DLD1 (cell line): ENCODE measurements around the gene STK4.

Source experiments
- in situ Hi-C: cut with HindIII; loops from 2 replicates; pipeline ENCODE4 v1.10.0; 2017; ENCODE audit warnings: low sequenced_read_pairs

Gene STK4

GRCh38 chr20:45104786-45105185, 138.5 kb downstream of the STK4 start:
- in situ Hi-C loops, result no loop called here

- in situ Hi-C loops, result no loop called here
Measured at GRCh38 chr20:45105317-45105716, 139.0 kb downstream of the STK4 start.

GRCh38 chr20:45109634-45110033, 143.3 kb downstream of the STK4 start:
- in situ Hi-C loops, result no loop called here

DNA sequence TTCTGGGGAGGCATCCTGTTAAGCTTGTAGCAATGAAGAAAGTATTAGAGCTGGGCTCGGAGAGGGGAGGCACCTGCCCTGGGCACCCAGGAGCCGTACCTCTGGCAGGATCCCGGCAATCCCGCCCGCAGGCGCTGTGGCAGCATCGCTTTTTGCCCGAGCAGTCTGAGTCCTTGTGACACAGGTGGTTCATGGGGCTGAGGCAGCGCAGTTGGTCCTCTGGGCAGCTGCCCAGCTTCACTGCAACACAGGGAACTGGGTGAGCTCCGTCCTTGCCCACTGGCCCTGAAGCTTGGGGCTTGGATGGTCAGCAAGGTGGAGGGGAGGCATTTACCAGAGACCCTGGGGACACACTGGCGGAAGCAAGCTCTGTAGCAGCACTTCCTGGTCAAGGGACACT, 144.0 kb downstream of the STK4 start:
- in situ Hi-C loops, result no loop called here

DNA sequence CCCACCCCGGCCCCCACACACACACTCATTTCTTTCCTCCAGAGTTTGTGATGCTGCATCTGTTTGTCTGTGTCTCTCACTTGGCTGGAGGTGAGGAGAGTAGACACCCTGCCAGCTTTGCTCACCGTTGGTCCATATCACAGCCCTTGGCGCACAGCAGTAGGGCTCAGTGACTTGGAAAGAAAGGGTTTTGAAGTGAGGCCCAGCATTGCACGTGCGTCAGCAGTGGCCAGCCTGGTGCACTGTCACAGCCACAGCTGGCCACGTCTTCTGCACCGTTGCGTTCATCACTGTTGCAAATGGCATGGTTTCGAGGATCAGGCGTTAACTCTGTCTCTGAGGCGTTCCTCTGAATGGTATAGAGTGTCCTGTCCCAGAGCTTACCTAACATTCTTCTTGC, 145.0 kb downstream of the STK4 start:
- in situ Hi-C loops, result no loop called here

GRCh38 chr20:45111799-45112471, 145.6 kb downstream of the STK4 start:
- in situ Hi-C loops, result no loop called here

DNA sequence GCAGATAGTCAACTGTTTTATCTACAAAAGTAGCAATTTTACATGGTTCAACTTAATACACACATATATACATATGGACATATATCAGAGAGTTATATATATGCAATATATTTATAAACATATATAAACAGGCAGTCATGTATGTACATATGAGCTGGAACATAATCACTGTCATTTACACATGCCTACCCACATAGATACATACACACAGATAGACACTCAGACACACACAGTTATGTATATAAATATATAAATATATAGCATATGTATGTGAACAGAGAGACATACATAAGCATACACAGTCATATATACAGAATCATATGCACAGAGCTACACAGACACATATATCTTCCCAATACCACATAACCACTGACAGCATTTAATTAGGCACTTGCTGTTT, 146.4 kb downstream of the STK4 start:
- in situ Hi-C loops, result no loop called here

DNA sequence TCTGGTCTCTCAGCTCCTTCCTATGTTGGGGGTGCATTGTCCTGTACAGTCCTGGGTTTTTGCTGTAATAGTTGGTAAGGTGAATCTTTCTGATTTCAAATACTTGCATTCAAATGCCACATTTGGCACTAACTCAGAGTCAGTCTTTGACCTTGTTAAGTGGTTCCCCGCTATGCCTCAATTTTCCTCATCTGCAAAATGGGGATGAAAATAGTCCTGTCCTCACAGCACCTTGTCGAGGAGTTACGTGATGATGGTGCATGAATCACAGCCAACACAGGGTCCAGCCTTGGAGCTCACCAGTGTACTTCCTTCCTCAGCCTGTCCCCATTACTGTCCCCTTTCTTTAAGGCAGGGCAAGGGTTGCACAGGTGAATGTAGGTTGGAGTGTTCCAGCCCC, 147.6 kb downstream of the STK4 start:
- in situ Hi-C loops, result no loop called here

GRCh38 chr20:45114465-45115385, 148.4 kb downstream of the STK4 start, which contains the start of gene WFDC5:
TSS of gene WFDC5 (minus strand) at chr20:45115174. CDS start at chr20:45115083, 91 bp downstream.
- in situ Hi-C loops, result no loop called here

GRCh38 chr20:45115386-45115774, 149.1 kb downstream of the STK4 start:
- in situ Hi-C loops, result no loop called here

- in situ Hi-C loops, result no loop called here
Measured at GRCh38 chr20:45115829-45116228, 149.5 kb downstream of the STK4 start.

DNA sequence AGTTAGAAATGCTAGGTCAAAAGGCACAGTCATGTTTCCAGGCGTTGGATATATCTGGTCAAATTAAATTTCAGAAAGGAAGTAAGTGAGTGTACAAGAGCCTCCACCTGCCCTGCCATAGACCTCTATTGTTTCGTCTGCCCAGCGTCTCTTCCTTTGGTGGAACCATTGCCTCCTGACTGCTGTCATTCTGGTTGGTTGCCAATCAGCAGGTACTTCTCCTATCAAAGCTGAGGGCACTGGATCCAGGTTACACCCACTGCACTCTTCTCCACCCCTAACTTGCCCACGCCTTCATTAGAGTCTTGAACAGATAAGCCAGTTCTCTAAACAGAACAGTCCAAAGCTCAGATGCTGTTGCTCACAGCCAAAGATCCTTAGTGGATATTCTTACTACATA, 151.3 kb downstream of the STK4 start:
- in situ Hi-C loops, result no loop called here

DNA sequence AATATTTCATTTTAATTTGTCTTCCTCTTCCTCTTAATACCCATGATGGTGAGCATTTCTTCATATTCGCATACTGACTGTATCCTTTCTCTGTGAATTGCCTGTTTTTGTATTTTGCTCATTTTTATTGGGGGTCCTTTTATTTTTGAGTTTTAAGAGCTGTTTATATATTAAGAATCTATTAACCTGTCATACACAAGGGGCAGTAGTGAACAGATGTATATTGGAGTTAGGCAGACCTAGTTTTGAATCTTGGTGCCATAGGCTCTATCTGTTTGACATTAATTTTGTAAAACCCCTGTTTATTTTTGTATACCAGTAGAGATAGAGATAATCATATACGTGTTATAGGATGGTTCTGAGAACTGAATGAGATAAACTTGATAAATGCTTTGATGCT, 151.7 kb downstream of the STK4 start:
- in situ Hi-C loops, result no loop called here

DNA sequence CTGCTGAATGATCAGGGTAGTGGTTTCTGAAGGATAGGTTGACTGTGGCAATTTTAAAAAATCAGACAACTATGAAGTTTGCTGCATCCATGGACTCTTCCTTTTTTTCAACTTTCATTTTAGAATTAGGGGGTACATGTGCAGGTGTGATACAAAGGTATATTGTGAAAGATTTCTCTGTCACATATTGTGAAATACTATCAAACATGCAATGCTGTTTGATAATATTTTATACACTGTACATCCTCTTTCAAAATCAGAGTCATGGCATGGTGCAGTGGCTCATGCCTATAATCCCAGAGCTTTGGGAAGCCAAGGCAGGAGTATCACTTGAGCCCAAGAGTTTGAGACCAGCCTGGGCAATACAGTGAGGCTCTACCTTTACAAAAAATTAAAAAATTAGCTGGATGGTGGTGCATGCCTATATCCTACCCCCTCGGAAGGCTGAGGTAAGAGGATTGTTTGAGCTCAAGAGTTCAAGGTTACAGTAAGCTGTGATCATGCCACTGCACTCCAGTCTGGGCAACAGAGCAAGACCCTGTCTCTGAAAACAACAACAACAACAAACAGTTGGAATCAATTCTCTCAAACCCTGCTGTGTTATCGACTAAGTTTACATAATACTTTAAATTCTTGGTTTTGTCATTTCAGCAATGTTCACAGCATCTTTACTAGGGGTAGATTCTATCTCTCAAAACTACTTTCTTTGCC, 153.4 kb downstream of the STK4 start:
- in situ Hi-C loops, result no loop called here

GRCh38 chr20:45121388-45121787, 155.1 kb downstream of the STK4 start:
- in situ Hi-C loops, result no loop called here

DNA sequence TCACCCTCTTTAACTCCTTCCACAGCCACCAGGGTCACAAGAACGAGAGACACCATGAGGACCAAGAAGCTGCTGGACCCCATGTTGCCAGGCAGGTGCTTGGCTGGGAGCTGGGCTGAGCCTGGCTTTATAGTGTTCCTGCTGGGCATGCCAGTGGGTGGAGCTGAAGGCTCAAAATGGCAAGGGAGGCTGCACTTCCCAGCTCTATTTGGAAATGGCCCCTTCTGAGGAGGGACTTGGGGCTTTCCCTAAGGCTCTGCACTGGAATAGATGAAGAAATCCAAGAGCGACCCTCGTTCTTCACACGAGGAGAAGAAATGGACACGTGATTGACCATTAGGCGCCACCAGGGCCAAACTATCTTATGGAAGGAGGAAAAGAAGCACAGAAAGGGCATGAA, 158.1 kb downstream of the STK4 start, which contains the start of gene WFDC12:
Gene WFDC12 (minus strand): TSS at position 101 of the 400 bp plus-strand sequence. CDS start 18 bp downstream, at position 83.
- in situ Hi-C loops, result no loop called here

DNA sequence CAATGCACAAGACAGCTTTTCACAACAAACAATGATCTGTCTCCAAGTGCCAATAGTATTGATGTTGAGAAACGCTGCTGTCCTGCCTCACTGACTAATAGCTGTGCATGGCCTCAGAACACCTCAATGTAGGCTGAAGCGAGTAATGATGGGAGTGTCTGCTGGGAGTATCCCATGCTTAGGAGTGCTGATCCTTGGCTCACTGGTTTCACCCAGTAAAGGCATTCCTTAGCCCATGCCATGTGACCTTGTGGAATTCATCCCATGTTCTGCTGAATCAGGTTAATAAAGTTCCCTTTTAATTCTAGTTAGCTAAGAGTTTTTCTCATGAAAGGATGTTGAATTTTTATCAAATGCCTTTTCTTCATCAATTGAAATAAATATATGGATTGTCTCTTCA, 161.8 kb downstream of the STK4 start:
- in situ Hi-C loops, result no loop called here
